ENCODE measurements around the gene IPO9. TPM values are rescaled to one million over a fixed set of nuclear protein-coding genes. Genes with fewer than 3 reads are reported as not detected.

IPO9 gene
- total RNA-seq, 4 donors from 2014 or later: 8.8 to 48.5 (median 35.2) TPM

DNA sequence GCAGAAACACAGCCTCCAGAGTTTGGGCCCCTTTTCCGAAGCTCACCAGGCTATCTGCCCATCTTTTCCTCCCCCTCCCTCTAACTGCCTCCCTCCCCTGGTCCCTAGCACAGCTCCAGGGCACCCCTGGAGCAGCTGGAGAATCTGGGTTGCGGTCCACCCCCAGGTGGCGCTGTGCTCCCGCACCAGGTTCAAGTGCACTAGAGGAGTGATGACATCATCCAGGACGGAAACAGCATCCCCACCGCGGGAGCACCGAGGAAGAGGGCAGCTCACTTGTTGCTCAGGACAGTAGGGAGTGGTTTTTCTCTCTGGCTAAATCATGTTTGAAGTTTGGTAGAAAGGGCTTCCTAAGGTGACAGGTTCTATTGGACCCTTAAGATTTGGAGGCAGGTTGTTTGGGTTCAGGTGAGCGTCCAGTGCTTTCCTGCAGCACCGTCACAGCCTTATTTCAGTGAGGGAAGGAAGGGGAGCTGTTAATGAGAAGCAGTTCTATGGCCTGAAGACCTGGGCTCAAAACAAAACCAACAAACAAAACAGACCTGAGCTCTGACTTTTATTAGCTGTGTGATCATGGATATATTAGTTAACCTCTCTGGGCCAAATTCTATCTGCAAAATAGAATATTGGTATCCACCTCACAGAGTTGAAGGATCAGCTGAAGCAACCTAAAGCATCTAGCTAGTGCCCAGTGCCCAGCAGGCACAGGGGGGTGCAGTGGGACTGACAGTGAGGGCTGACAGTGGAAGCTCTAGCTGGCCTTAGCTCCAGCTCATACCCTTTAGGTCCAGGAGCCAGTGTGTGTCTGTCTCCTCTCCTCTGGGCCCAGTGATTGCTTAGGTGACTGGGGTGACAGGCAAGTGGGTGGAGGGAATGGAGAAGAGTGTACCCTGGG, 67.2 kb downstream of the IPO9 start:
- no peak overlapping the region for H3K4me3 ChIP-seq
- TF ChIP-seq, protein P1, sequence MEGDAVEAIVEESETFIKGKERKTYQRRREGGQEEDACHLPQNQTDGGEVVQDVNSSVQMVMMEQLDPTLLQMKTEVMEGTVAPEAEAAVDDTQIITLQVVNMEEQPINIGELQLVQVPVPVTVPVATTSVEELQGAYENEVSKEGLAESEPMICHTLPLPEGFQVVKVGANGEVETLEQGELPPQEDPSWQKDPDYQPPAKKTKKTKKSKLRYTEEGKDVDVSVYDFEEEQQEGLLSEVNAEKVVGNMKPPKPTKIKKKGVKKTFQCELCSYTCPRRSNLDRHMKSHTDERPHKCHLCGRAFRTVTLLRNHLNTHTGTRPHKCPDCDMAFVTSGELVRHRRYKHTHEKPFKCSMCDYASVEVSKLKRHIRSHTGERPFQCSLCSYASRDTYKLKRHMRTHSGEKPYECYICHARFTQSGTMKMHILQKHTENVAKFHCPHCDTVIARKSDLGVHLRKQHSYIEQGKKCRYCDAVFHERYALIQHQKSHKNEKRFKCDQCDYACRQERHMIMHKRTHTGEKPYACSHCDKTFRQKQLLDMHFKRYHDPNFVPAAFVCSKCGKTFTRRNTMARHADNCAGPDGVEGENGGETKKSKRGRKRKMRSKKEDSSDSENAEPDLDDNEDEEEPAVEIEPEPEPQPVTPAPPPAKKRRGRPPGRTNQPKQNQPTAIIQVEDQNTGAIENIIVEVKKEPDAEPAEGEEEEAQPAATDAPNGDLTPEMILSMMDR (IDR thresholded peaks at IDR 0.05): peak; percentile 96 to 99 (median 98)
- peak; percentile 57 for TF ChIP-seq POLR2A (IDR thresholded peaks at IDR 0.05)
- no peaks in the 10 kb centered on the region for H3K9me3 ChIP-seq
- peak overlapping the region; percentile 82 to 85 for H3K27ac ChIP-seq
- no peaks in the 10 kb centered on the region for H3K27me3 ChIP-seq
- no peaks in the 10 kb centered on the region for H3K36me3 ChIP-seq
- H3K4me1 ChIP-seq: peaks cover 0 to 12% of the 10 kb centered on the region in 2 donors
- peak; percentile 95 to 96 for DNase-seq
- intact Hi-C loops (cut with DNase I; ENCODE audit: low total_unique reads): loop anchor here (2.0 kb wide), 1 partner anchor 49 kb away; no protein-coding TSS in a partner anchor

DNA sequence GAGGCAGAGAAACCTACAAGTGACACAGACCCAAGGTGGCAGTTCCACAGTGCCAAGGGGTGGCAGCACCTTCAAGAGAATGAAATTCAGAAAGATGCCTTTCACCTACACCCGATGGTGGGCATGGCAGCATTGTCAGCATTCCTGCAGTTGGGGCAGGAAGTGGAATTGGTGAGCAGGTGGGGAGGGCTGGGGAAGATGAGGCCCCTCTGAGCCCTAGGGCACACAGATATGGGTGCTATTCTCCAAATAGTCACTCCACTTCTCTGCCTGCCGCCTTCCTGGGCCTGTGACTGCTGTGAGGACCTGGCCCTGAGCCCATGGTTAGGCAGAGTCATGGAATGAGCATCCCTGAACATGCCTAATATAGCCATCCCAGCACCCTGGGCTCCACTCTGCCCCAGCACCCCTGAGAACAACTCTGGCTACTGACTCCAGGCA, 68.0 kb downstream of the IPO9 start:
- H3K9me3 ChIP-seq: no peaks in the 10 kb centered on the region
- intact Hi-C loops (cut with DNase I; ENCODE audit: low total_unique reads): loop anchor here (2.0 kb wide), 1 partner anchor 48 kb away; no protein-coding TSS in a partner anchor
- peak overlapping the region; percentile 82 to 85 for H3K27ac ChIP-seq
- peaks cover 0 to 12% of the 10 kb centered on the region in 2 donors for H3K4me1 ChIP-seq
- no peak overlapping the region for H3K4me3 ChIP-seq
- no peaks in the 10 kb centered on the region for H3K36me3 ChIP-seq
- H3K27me3 ChIP-seq: no peaks in the 10 kb centered on the region
- TF ChIP-seq, protein P1 (IDR thresholded peaks at IDR 0.05): peak in 1 of 4 experiments; percentile 7
- peak in 1 of 2 donors; percentile 13 for TF ChIP-seq POLR2A (IDR thresholded peaks at IDR 0.05)
- DNase-seq: peak; percentile 63 to 83

DNA sequence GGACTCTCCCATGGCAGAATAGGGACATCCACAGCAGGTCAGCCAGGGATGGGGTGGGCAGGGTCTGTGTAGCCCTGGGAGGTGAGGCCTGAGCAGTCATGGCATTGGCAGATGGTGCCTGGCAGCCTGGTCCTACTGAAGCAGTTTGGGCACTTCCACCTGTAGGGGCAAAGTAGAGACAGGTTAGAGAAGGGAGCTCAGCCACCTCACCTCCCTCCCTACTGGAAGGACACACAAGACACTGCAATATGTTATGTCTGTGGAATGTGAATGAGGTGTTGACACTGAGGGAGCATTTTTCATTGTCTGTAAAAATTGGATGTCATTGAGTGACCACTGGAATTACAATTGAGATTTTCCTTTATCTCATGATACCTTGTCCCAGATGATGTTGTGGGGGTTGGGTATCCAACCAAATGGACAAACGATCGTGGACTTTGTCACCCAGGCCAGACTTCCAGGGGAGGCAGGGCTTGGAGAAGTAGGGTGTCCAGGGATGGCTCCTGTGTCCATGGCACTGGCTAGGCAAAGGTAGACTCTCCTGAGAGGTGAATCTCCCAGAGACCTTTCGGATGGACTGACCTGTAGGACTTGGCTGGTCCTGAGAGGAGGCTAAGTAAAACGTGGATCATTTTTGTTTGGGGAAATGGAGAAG, 69.4 kb downstream of the IPO9 start:
- peak in 1 of 2 donors; percentile 25 for DNase-seq
- TF ChIP-seq, protein P1 (IDR thresholded peaks at IDR 0.05): no peak
- TF ChIP-seq POLR2A (IDR thresholded peaks at IDR 0.05): no peak
- Histone ChIP-seq H3K27ac (peak overlapping the region; percentile 82 to 85), H3K4me3 (no peak overlapping the region), H3K9me3 (no peaks in the 10 kb centered on the region), H3K36me3 (no peaks in the 10 kb centered on the region), H3K27me3 (no peaks in the 10 kb centered on the region), H3K4me1 (peaks cover 9 to 12% of the 10 kb centered on the region in 2 donors)
- intact Hi-C loops (cut with DNase I; ENCODE audit: low total_unique reads): no loop called here

DNA sequence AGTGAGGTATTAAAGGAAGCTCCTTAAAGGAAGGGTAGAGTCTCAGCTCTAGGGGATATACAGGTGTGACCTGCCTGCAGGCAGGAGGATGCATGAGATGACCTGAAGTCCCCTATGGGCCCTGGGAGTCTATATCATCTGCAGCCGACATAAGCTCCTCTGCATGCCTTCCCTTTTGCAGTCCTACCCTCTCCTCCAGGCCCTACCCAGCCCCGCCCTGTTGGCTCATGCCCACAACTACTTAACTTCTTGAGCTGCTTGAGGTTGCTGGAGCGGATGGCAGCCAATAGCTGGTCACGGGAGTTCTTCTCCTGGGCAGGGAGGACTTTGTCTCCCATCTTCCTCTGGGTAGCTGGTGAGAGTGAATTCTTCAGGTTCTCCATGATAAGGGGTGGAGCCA, 70.0 kb downstream of the IPO9 start:
- no peaks in the 10 kb centered on the region for H3K27me3 ChIP-seq
- intact Hi-C loops (cut with DNase I; ENCODE audit: low total_unique reads): no loop called here
- peak in 1 of 2 donors; percentile 34 for DNase-seq
- peaks cover 9 to 13% of the 10 kb centered on the region in 2 donors for H3K4me1 ChIP-seq
- no peaks in the 10 kb centered on the region for H3K9me3 ChIP-seq
- TF ChIP-seq, protein P1 (IDR thresholded peaks at IDR 0.05): no peak
- no peak for TF ChIP-seq POLR2A (IDR thresholded peaks at IDR 0.05)
- no peaks in the 10 kb centered on the region for H3K36me3 ChIP-seq
- no peak overlapping the region for H3K4me3 ChIP-seq
- H3K27ac ChIP-seq: peak overlapping the region; percentile 82 to 85

All from uterus (tissue), 4 donors.